Measurements from ENCODE around the gene SNX25.
"Not testable (repeated sequence)": the region's sequence is repeated elsewhere in the genome, so short reads cannot be mapped to it uniquely, and the experiment has no call there.

Gene SNX25

DNA sequence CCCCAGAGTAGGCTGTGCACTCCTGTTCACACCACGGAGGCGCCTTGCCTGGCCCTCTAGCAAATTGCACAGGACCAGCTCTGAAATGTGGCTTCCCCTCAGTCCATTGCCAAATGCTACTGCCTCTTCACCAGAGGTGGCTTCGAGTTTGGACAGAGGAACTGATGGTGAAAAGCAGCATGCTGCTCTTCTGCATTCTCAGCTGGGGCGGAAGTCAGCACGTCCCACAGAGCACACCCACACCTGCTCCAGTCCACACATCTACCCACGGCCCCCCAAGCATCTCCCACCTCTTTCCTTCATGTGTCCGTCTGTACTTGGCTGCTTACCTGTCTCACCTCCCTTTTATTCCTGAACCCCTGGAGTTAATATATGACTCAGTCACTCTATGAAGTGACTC is 142.8 kb downstream of the SNX25 start:
- DNase-seq: no peak

DNA sequence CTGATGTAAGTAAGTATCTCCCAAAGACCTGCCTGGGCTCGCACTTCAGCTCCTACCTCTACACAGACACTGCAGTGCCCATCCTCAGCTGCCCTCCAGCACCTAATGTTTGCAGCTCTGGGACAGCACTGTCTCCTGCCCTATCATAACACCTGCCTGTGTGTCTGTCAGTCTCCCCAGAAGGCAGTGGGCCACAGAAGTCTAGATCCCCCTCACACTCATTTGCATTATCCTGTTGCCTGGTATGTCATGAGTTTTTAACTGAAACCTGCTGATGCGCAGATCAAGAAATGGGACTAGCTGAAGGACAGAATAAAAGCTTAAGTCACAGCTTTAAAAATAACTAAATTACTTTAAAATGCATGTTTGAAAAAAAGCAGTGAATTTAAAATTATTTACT is 143.3 kb downstream of the SNX25 start:
- no peak for DNase-seq

DNA sequence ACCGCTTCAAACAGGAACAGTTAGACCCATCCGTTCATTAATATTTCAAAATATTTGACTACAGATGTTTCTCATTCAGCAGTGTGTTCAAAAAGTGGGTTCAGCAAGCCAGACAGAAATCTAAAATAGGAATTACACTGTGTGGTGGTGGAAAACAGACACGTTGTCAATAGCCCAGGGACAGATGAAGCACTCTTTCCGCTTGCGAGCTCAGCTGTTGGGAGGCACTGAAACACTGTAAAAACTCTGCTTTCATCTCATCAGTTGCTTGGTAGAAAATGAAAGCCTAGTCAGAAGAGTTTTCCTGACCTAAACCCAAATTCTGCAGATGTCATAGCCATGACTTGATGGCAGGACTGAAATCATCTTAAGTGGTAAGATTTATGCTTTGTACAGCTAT is 147.8 kb downstream of the SNX25 start:
- no peak for DNase-seq

DNA sequence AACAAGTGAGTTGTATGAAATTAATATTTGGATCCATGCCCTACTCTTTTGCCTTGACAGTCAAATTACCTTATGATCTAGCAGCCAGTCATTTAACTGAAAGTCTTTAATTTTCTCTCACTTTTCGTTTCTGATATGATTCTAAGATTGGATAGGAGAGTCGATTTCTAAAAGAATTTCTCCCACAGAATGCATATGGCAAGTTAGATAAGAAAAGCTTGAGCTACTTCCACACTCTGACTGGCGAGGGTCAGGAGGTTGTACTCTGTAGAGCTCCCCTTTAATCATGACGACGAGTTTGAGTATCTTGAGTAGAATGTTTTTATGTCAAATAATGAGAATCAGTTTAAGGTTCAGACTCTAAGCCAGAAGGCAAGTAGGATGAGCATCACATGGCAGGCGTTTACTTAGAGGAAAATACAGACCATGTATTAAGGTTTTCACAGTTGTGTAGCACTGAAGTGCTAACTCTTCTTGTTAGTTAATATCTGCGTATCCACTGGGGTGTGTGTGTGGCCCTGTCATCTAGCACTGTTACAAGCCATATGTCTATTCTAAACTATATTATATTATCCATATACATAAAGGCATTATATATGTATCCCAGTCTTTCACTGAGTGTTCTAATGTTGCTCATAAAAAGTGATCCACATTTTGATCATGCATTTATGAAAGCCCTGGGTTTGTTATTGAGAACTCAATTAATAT is 148.5 kb downstream of the SNX25 start:
- DNase-seq: no peak

DNA sequence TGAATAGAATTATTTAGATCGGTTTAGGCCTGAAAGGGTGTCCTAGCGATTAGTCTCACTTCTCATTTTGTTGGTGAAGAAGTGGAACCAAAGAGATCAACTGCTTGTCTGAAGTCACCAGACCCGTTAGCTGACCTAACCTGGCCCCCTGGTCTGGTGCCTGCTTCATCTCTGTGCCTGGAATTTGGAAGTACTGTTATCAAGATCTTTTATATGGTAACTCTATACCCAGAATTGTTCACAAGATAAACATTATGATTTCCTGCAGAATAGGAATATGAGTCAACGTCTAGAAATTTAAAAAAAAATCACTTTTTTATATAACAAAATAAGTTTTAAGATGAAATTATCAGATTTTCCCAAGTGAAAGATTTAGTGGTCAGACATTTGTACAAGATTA is 149.1 kb downstream of the SNX25 start:
- no peak for DNase-seq

DNA sequence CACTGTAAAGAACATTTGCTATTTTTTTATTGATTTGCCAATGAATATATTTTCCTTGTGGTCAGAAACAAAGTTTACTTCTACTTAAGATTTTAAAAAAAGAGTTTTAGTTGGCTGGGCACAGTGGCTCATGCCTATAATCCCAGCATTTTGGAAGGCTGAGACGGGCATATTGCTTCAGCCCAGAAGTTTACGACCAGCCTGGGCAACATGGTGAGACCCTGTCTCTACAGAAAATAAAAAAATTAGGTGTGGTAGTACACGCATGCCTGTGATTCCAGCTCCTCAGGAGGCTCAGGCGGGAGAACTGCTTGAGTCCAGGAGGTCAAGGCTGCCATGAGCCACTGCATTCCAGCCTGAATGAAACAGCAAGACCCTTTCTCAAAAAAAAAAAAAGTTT is 149.6 kb downstream of the SNX25 start:
- DNase-seq: no peak

DNA sequence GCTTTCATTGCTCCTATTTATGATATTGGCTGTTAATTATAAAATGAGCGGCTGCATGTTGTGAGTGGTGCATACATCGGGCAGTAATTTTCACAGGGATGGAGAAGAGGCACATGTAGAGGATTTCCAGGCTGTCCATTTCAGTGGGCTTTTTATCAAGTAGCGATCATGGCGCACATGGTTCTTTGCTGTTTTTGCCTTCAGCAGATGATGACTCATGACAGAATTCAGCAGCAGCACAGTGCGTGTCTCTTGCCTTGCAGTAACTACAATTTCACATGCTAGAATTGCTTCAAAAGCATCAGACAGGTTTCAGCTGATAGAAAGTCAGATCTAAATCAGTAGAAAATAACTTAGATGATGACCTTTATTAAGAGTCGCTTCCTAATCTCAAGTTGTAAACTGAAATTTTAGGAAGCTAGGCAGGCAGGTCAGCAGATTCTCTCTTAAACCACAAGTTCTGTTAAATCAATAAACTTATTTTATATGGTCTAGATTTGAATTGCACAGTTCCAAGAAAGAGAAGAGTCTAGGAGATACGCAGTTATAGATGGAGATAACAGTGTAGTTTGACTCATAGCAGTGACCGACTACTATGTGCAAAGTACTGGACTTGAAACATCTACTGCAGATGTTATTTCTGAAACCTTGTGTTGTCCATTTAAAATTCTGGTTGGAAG is 150.5 kb downstream of the SNX25 start:
- no peak for DNase-seq

DNA sequence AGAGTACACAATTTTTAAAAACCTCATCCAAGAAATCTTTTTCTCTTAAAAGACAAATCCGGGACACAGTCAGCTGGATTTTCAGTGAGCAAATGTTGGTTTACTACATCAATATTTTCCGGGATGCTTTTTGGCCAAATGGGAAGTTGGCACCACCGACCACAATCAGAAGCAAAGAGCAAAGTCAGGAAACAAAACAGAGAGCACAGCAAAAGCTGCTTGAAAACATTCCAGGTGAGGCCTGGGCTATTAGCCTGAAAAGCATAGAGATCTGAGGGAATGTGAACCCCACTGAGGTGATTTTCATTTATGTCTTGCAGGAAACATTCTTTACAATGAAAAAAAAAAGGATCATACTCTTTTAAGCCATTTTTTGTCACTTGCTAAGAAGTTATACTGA is 152.5 kb downstream of the SNX25 start:
- no peak for DNase-seq

DNA sequence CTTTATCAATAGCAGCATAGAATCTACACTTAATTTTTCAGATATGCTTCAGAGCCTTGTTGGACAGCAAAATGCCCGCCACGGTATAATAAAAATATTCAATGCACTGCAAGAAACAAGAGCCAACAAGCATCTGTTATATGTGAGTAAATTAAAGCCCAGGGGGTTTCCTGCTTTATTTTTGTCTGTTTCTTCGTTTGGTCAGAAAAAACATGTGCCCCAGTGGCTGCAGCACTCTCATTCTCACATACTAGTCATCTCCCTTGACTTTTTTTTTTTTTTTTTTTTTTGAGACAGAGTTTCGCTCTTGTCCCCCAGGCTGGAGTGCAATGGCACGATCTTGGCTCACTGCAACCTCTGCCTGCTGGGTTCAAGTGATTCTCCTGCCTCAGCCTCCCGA is 153.2 kb downstream of the SNX25 start:
- DNase-seq: not testable (repeated sequence)

DNA sequence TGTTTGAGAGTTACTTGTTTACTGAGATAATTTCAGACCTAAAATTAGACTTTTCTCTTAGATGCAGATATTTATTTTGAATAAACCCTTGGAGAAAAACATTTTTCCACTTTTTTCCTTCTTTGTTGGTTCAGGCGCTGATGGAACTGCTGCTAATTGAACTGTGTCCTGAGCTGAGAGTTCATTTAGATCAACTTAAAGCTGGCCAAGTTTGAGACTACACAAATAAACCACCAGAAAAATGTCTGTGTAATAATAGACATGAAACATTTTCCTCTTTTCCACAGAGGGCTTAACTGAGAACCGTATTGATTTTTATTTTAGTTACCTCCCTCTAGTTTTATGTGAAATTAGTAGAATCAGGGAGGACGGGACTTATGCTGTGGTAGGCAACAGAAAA is 153.9 kb downstream of the SNX25 start:
- no peak for DNase-seq

DNA sequence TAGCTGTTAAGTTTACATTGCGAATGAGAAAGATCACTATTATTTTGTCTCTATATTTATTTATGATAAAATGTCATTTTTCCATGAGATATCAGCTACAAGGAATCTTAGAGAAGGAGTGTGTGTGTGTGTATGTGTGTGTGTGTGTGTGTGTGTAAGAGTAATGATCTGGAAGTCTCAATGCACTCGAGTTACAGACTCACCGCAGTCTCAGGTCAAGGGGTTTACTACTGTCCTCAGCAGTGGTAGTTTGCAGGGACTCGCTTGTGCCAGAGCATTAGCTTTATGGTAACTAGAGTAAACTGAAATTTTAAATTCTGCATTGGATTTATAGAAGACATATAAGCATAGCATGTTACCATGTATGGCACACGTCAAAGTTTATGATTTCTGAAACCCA is 155.5 kb downstream of the SNX25 start:
- no peak for DNase-seq

DNA sequence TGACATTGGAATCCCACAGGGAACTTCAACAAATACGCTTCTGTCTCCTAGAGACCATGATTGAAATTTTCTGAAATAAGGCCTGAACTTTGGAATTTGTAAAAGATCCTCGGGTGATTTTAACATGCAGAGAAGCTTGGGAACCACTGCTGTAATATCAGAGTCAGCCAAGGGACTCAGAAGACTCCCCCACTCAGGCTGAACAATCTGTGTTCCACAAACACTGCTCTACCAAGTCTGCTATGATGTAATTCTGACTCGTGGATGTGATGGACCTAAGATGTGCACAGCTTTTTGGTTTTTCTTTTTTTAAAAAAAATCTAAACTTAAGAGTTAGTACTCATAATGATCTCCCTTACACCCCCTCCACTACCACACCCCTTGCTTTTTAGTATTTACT is 160.3 kb downstream of the SNX25 start:
- DNase-seq: no peak

DNA sequence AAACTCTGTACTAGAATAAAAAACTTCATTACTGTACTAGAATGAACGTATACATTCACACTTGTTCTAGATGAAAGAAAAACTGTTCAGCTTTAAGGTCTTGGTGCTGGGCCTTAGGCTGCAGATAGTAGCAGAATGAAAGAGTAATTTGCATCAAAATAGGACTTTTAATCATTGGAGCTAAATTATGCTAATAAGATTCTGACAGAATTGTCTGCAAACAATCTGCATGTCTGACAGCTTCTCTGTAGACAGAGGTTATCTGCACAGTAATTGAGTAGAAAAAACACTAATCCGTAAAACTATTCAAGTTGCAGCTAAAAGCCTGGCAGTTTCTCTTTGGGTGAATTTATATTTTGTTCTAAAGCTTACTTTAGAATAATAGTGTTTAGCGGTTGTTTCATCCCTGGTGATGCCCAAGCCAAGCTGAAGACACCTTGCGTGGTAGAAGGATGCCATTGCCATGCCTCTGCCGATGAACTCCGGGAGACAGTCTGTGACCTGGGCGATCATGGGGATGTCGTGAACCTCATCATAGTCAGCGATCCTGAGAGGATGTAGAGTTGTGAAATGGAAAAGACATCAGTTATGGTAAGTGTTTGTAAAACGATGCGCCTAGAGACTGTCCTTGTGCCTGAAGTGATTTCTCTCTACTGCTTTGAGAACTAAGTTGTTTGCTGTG is 161.0 kb downstream of the SNX25 start:
- DNase-seq: no peak

DNA sequence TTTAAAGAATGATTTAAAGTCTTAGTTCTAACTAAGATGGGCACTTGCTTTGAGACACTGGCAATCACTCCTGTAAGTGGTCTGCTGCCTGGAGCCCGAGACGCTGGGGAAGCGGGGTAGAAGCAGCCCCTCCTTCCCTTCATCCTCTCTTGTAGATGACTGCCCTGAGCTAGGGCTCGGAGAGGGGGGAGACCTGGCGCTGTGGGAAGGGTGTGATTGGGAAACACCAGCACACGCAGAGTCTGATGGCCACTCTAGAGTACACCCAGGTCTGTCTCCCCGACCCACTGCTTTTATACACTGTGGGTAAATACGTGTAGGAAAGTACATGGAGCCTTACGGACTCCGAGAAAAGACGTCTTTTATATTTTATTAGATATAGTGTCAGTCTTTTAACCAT is 162.3 kb downstream of the SNX25 start:
- no peak for DNase-seq

DNA sequence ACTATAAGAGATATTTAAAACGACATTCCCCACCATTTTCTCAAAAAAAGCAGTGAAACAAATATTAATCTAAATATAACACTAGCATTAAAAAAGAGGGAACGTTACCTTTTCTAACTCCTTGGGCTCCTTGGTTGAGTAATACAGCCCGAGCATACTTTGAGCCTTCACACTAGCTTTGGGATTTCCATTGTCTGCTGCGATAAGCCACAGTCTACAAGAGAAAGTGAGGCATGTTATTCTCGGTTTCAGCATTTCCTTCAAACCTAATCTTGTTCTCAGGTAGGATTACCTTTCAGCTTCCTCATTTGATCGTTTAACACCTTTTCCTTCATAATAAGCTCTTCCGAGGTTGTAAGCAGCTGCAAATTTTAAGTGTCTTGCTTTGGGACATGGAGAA is 164.6 kb downstream of the SNX25 start:
- DNase-seq: no peak

DNA sequence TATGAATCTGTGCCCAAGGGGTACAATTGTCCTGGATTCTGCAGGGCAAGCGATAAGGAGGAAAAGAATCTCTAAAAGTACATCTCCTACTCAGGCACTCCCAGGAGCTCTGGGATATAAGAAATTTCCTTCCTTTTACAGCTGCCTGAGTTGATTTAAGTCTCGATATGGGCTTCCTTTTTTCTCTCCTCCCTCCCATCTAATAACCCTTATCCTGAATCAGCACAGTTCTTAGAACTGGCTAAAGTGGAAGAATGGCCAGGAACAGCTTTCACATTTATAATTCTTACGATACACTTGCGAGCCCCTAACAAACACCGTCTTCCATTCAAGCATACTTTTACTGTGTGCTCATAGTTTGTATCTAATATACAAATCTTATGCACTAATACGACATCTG is 165.2 kb downstream of the SNX25 start:
- DNase-seq: no peak

DNA sequence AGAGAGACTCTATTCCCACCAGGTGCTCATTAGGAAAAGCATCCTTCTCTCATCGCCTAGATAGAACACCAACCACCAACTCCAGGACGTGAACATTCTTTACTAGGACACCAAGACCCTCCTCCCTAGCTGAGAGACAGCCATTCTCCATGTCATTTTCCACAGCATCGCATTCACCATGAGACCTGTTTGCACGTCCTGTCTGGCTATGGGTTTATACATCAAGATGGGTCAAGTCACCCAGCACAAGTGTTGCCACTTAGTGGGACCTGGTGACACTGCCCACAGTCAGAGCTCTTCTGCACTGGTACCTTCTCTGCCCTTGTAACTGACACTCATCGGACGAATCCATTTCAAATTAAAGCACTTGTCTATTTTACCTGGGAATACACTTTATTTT is 168.9 kb downstream of the SNX25 start:
- DNase-seq: no peak

DNA sequence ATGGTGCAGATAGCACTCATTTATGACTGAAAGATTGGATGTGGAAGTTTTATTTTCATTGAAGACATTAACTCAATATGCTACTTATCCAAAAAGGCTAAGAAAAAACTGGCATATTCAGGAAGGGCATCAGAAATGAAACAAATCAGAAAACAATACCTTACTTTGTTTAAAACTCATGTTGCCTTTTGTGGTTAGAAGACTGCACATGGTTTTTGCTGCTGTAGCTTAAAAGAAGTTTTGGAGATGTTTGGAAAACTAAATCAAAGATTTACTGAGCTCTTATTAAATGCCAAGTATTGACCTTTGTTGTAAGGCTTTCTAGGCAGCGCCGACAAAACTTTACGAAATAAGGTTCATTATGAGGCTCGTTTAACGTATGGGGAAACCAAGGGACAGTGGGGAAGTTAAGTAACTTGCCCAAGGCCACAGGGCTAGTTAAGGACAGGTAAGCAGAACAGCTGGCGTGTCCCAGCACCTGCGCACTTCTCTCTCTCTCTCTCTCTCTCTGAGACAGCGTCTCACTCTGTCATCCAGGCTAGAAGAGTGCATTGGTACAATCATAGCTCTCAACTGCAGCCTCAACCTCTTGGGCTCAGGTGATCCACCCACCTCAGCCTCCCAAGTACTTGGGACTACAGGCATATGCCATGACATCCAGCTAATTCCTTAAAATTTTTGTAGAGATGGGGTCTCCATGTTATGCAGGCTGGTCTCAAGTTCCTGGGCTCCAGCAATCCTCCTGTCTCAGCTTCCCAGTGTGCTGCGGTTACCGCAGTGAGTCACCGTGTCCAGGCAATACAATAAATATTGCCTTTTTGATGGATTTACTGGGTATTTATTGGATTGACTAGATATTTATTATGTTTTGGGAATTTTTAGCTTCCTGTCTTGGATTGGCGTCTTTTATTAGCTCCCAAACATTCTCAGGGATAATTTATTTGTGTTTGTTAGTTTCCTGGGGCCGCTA is 170.2 kb downstream of the SNX25 start:
- no peak for DNase-seq

DNA sequence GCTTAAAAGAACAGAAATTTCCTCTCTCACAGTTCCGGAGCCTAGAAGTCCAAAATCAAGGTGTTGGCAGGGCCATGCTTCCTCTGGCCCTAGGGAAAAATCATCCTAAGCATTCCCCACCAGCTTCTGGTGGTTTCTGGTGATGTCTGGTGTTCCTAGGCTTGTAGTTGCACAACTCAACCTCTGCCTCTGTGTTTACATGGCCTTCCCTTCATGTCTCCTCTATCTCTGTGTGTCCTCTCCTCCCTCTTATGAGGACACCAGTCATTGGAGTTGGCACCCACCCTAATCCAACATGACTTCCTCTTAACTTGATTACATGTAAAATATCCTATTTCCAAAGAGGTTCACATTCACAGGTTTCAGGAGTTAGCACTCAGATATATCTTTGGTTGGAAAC is 170.9 kb downstream of the SNX25 start:
- no peak for DNase-seq

DNA sequence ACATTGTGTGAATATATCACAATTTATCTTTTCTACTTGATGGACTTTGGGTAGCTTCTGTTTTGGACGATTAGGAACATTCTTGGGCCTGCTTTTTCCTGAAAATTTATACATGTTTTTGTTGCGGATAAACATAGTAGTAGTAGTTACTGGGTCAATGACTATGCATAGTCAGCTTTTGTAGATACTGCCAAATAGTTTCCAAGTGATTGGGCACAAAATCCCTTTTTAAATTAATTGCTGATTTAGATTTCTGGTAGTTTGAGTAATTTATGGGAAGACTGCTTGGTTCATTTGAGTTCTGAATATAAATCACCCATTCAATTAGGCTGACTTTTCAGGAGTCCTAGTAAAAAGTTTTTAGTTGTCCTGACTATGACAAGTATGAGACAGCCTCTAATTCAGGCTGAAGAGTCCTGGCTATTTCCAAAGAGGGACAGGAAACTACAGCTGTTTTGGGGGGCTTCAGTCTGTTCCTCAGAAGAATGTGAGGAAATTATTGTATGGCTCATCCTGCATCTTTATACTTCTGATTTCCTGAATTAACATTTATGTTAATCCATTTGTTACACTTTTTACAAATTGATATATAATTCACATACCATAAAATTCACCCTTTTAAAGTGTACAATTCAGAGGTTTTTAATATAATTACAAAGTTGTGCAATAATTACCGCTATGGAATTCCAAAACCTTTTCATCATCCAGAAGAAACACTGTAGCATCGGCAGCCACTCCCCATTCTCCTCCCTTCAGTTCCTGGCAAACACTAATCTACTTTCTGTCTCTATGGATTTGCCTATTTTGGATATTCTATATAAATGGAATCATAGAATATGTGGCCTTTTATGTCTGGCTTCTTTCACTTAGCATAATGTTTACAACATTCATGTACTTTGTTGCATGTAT is 172.1 kb downstream of the SNX25 start:
- no peak for DNase-seq

DNA sequence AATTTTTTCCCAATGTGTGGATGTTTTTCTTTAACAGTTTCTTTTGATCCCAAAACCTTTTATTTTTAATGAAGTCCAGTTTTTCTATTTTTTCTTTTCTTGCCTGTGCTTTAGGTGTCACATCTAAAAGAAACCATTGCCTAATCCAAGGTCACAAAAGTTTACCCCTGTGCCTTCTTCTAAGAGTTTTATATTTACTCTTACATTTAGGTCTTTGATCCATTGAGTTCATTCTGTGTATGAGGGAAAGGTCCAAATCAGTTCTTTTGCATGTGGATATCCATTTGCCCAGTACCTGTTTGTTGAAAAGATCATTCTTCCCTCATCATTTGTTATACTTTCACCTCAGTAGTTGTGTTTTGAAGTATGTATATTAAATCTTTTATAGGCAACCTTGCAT is 173.4 kb downstream of the SNX25 start:
- no peak for DNase-seq

DNA sequence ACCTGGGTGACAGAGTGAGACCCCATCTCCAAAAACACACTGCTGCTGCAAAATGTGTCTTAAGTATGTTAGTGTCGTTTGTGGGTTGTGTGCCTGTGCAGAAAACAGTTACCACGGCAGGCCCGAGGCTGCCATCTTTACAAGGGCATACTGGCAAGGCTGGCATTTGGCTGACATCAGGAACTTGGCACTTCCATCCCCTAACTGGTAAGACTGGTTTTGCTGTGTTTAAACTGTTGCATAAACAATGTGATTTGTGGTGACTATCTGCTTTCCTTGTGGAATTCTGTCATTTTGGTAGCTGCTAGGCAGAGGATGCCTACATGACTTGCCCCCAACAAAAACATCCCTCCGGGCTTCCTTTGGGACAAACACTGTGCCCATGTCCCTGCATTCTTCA is 174.1 kb downstream of the SNX25 start:
- no peak for DNase-seq
